MCF 10A (cell line): ENCODE data around the gene NAV3. TPM values are rescaled to one million over a fixed set of nuclear protein-coding genes. Genes with fewer than 3 reads are reported as not detected.
A peak's percentile ranks its signal among the peaks of the same experiment; 100 is the strongest.

Source experiments
- BruUV-seq: library from RNA; stranded (reverse); fragments of 400-500 nt; replicated peaks from 2 replicates; lab custom pipeline; 2021; lab: Mats Ljungman, UMichigan
- CTCF ChIA-PET: fragments of 300-600 bp; sonication (Branson Sonifier 250); formaldehyde crosslinking; extraction: SDS; loops from one replicate; lab custom pipeline; 2021; ENCODE audit warnings: antibody characterized with exemption, inconsistent platforms; lab: Yijun Ruan, JAX
- POLR2A ChIA-PET: fragments of 300-600, 350-650 bp; sonication (Branson Sonifier 250); formaldehyde crosslinking; extraction: SDS; loops from one replicate; lab custom pipeline; 2020; ENCODE audit warnings: antibody characterized with exemption, inconsistent platforms; lab: Yijun Ruan, JAX
- DNase-seq: peaks from one replicate; pipeline ENCODE4 v3.0.0-alpha.2; 2018; ENCODE audit not compliant: unreplicated experiment
- H3K27ac Mint-ChIP-seq: one replicate; pipeline ENCODE4 v1.8.0; 2022; ENCODE audit warnings: mild to moderate bottlenecking, low read depth, mixed read lengths; ENCODE audit not compliant: unreplicated experiment
- H3K27me3 Mint-ChIP-seq: one replicate; pipeline ENCODE4 v1.8.0; 2022; ENCODE audit warnings: mixed read lengths; ENCODE audit not compliant: insufficient read depth, unreplicated experiment
- H3K36me3 Mint-ChIP-seq: one replicate; pipeline ENCODE4 v1.8.0; 2022; ENCODE audit warnings: mild to moderate bottlenecking, moderate library complexity, mixed read lengths; ENCODE audit not compliant: insufficient read depth, unreplicated experiment
- H3K4me1 Mint-ChIP-seq: one replicate; pipeline ENCODE4 v1.8.0; 2022; ENCODE audit warnings: mixed read lengths; ENCODE audit not compliant: insufficient read depth, unreplicated experiment
- H3K4me3 Mint-ChIP-seq: one replicate; pipeline ENCODE4 v1.8.0; 2022; ENCODE audit warnings: mild to moderate bottlenecking, moderate library complexity, mixed read lengths; ENCODE audit not compliant: unreplicated experiment
- H3K9me3 Mint-ChIP-seq: one replicate; pipeline ENCODE4 v1.8.0; 2022; ENCODE audit warnings: mixed read lengths; ENCODE audit not compliant: unreplicated experiment
- intact Hi-C: fragments of 100-400 bp; cut with micrococcal nuclease; formaldehyde crosslinking; loops from 2 replicates; pipeline ENCODE4 v1.14.1; 2022
- total RNA-seq: library from RNA; stranded (reverse); gene quantifications from 2 replicates; pipeline ENCODE4 v1.2.3, GENCODE V29; 2022
- TF ChIP-seq, protein P1 (sequence below): fragments of 200-600 bp; IDR thresholded peaks from one replicate; pipeline ENCODE4 v1.8.0; 2022; ENCODE audit warnings: antibody characterized with exemption, mild to moderate bottlenecking; ENCODE audit not compliant: unreplicated experiment

Gene NAV3
- total RNA-seq, 1 experiment from 2014 or later = 7.1 TPM

DNA sequence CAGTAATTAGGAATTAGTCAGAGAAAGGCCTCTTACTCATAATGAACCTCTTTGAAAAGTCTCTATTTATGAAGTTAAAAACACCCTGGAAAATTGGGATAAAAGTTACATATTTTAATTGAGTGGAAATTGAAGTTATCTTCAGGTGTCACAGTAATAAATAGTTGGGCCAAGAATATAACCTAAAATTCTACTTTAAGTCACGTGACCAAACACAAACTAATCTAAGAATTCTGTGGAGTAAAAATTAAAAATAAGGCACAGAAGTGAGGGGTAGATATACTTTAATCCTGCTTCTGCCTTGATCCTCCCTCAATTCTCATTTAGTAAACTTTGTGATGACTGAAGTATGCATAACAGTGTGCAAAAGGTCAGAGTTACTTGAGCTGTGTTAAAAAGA is 226.4 kb downstream of the NAV3 start:
- TF ChIP-seq, protein P1, sequence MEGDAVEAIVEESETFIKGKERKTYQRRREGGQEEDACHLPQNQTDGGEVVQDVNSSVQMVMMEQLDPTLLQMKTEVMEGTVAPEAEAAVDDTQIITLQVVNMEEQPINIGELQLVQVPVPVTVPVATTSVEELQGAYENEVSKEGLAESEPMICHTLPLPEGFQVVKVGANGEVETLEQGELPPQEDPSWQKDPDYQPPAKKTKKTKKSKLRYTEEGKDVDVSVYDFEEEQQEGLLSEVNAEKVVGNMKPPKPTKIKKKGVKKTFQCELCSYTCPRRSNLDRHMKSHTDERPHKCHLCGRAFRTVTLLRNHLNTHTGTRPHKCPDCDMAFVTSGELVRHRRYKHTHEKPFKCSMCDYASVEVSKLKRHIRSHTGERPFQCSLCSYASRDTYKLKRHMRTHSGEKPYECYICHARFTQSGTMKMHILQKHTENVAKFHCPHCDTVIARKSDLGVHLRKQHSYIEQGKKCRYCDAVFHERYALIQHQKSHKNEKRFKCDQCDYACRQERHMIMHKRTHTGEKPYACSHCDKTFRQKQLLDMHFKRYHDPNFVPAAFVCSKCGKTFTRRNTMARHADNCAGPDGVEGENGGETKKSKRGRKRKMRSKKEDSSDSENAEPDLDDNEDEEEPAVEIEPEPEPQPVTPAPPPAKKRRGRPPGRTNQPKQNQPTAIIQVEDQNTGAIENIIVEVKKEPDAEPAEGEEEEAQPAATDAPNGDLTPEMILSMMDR = no peak
- H3K4me3 Mint-ChIP-seq = no peak overlapping the region
- BruUV-seq = no TSS peak
- H3K4me1 Mint-ChIP-seq = peaks cover 11% of the 10 kb centered on the region
- no peak overlapping the region for H3K27ac Mint-ChIP-seq
- no peaks in the 10 kb centered on the region for H3K36me3 Mint-ChIP-seq
- ChIA-PET CTCF (no interaction called here), POLR2A (no interaction called here)
- intact Hi-C loops = no loop called here
- no peaks in the 10 kb centered on the region for H3K9me3 Mint-ChIP-seq
- no peaks in the 10 kb centered on the region for H3K27me3 Mint-ChIP-seq
- no peak for DNase-seq

DNA sequence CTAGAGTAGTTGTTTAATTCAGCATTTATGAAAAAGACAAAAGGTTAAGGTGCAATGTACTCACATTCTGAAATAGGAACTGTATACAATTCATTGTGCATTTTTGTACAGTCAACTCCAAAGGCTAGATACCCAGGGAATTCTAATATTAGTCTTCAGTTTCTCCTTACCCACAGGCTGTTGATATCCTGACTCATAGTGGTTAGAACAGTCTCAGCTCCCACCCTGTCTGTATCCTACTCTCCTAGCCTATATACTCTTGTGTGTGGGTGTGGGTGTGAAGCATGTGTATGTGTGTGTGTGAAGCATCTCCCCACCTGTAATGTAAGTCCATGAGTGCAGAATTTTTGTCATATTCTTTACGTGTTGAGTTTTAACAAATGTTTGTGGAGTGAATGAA is 229.5 kb downstream of the NAV3 start:
- Mint-ChIP-seq H3K4me1 (peaks cover 11% of the 10 kb centered on the region), H3K9me3 (no peaks in the 10 kb centered on the region), H3K27me3 (no peaks in the 10 kb centered on the region), H3K36me3 (no peaks in the 10 kb centered on the region), H3K4me3 (no peak overlapping the region), H3K27ac (no peak overlapping the region)
- DNase-seq = peak; percentile 5
- intact Hi-C loops = no loop called here
- POLR2A ChIA-PET = no interaction called here
- CTCF ChIA-PET = interaction anchor here (1.0 kb wide), 1 partner anchor 9 kb away, joined by 3 read pairs; no protein-coding TSS in a partner anchor
- TF ChIP-seq, protein P1 = no peak
- no TSS peak for BruUV-seq

DNA sequence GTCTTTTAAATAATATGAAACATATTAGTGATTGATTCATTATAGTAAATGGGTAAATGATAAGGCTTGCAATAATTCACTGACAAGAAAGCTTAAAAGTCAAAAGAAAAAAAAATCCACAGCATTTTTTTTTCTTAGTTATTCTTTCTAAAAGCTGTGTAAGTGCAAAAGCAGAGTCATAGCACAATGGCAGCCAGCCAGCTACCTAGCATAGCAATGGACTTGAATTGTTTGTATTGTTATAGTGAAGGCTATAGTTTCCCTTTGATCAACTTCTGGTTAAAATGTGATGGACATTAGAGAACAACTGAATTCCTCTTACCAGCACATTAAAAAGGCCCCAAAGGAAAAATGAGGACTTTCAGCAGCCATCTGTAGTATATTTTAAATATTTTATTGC is 232.1 kb downstream of the NAV3 start:
- Mint-ChIP-seq H3K27ac (peak overlapping the region; percentile 36), H3K9me3 (no peaks in the 10 kb centered on the region), H3K36me3 (no peaks in the 10 kb centered on the region), H3K4me1 (peaks cover 11% of the 10 kb centered on the region), H3K27me3 (no peaks in the 10 kb centered on the region), H3K4me3 (no peak overlapping the region)
- TF ChIP-seq, protein P1 = no peak
- DNase-seq = peak; percentile 60
- BruUV-seq = no TSS peak
- POLR2A ChIA-PET = no interaction called here
- CTCF ChIA-PET = interaction anchor here (0.6 kb wide), 1 partner anchor 1825 kb away, joined by 4 read pairs; no protein-coding TSS in a partner anchor
- intact Hi-C loops = no loop called here

DNA sequence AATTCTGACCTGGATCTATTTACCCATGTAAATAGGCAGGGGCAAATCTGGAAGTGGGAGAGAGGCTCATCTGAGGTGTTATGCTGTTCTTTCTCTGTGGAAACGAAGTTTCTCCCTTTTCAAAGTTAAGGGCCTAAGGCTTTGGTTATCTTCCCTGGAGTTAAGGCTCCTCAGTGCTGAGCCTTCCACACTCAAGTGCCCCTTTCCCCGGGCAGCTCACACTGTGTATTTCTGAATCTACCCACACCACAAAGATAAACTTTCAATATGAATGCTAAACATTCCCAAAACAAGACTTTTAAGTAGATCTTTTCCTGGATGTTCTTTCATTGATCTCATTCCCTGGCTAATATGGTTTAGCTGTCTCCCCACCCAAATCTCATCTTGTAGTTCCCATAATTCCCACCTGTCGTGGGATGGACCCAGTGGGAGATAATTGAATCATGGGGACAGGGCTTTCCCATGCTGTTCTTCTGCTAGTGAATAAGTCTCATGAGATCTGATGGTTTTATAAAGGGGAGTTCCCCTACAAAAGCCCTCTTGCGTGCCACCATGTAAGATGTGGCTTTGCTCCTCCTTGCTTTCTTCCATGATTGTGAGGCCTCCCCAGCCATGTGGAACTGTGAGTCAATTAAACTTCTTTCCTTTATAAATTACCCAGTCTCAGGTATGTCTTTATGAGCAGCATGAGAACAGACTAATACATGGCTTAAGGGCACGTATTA is 251.1 kb downstream of the NAV3 start:
- CTCF ChIA-PET = no interaction called here

More for the DNA sequence above, 251.1 kb downstream of the NAV3 start:
- TF ChIP-seq, protein P1 = no peak
- intact Hi-C loops = no loop called here
- POLR2A ChIA-PET = no interaction called here
- Mint-ChIP-seq H3K27me3 (no peaks in the 10 kb centered on the region), H3K9me3 (no peaks in the 10 kb centered on the region), H3K27ac (no peak overlapping the region), H3K4me1 (no peaks in the 10 kb centered on the region), H3K36me3 (peaks cover 7% of the 10 kb centered on the region), H3K4me3 (no peak overlapping the region)
- BruUV-seq = no TSS peak
- DNase-seq = no peak
